ENCODE results near the gene CCDC47. TPM values are rescaled to one million over a fixed set of nuclear protein-coding genes. Genes with fewer than 3 reads are reported as not detected.
A peak's percentile ranks its signal among the peaks of the same experiment; 100 is the strongest.

CCDC47 gene
- total and polyA plus RNA-seq, 2 of the 13 experiments (the other 11 are each of a cell fraction or from before 2014, with no cell fraction given) = 59.3 to 99.5 TPM

GRCh38 chr17:63698886-63699637 lies 74.3 kb downstream of the CCDC47 start:
- Histone ChIP-seq H3K9me3 (ENCODE audit: low read length) (no peaks in the 10 kb centered on the region), H3K4me2 (ENCODE audit: low read depth, low read length) (peak overlapping the region; percentile 75), H3K79me2 (ENCODE audit: insufficient read depth, low read length) (no peaks in the 10 kb centered on the region), H3K36me3 (replicated peaks in 1 of 2; ENCODE audit: control insufficient read depth in 1 of 2, insufficient read depth in 2 of 2, low read length in 2 of 2) (peaks cover under 1 to 3% of the 10 kb centered on the region in 2 experiments; a peak in 2 of 5 replicates), H3K27me3 (ENCODE audit: control insufficient read depth in 1 of 2, insufficient read depth in 2 of 2, low read length in 2 of 2) (no peaks in the 10 kb centered on the region), H2AFZ (ENCODE audit: low read length) (no peak overlapping the region), H3K9ac (ENCODE audit: insufficient read depth, low read depth, low read length) (peak overlapping the region; percentile 48; the same call in 1 of the 2 replicates), H3K27ac (ENCODE audit: extremely low read length, insufficient read depth, low read length) (no peak overlapping the region), H3K4me3 (replicated peaks in 1 of 3; ENCODE audit: insufficient read depth in 1 of 3, low read depth in 2 of 3, low read length in 3 of 3) (peak overlapping the region; percentile 67 to 77 (median 71); a peak in 5 of 6 replicates), H4K20me1 (ENCODE audit: insufficient read depth, low read length) (no peaks in the 10 kb centered on the region), H3K4me1 (ENCODE audit: insufficient read depth, low read length) (peaks cover 18% of the 10 kb centered on the region)
- in situ Hi-C loops (cut with HindIII; ENCODE audit: extremely low pct_ligation_motif_present, low pct_unique_long_range_greater_than_20kb) = loop anchor here (10.0 kb wide), 1 partner anchor 274 kb away; no protein-coding TSS in a partner anchor
- ChIA-PET POLR2A (interaction anchor here (0.6 to 1.5 kb wide), 4 partner anchors 43 to 144 kb away, joined by 3 to 4 read pairs (median 4); partner anchors contain the start of gene CCDC47), CTCF (ENCODE audit: low intra/inter-chr PET ratio, low total read pairs) (interaction anchor here (1.7 kb wide), 1 partner anchor 158 kb away, joined by 4 read pairs; no protein-coding TSS in a partner anchor)
- 32% methylated on average over 21 of the region's 45 CpGs for WGBS (ENCODE audit: low lambda C conversion rate)
- intact Hi-C loops (cut with micrococcal nuclease; ENCODE audit: unreplicated experiment) = loop anchor here (5.0 kb wide), 1 partner anchor 277 kb away; no protein-coding TSS in a partner anchor
- no TSS peak for BruUV-seq (replicated peaks)
- FAIRE-seq (no peak), DNase-seq (ENCODE audit: low spot score) (peak; percentile 46), ATAC-seq (peak; percentile 45)
- TF ChIP-seq BATF2 (CRISPR knock-in tag; IDR thresholded peaks at IDR 0.05) (no peak), ZNF639 (CRISPR knock-in tag; conservative IDR thresholded peaks at IDR 0.05) (no peak), ZNF274 (CRISPR knock-in tag; IDR thresholded peaks at IDR 0.05) (peak; percentile 73), ZGPAT (CRISPR knock-in tag; IDR thresholded peaks at IDR 0.05) (peak; percentile 60; the same call in 1 of the 2 replicates), DBP (CRISPR knock-in tag; IDR thresholded peaks at IDR 0.05; ENCODE audit: not compliant biosample characterization) (no peak), ZSCAN5A (CRISPR knock-in tag; IDR thresholded peaks at IDR 0.05; ENCODE audit: borderline replicate concordance) (no peak), SALL1 (CRISPR knock-in tag; IDR thresholded peaks at IDR 0.05) (peak; percentile 13; the same call in 1 of the 2 replicates), NFYB (CRISPR knock-in tag; IDR thresholded peaks at IDR 0.05) (no peak), ZNF280B (CRISPR knock-in tag; IDR thresholded peaks at IDR 0.05; ENCODE audit: borderline replicate concordance) (0 out of 2 replicates have a peak, but pooled peaks have one; percentile 27), ZNF451 (CRISPR knock-in tag; IDR thresholded peaks at IDR 0.05) (no peak), TERF1 (CRISPR knock-in tag; IDR thresholded peaks at IDR 0.05) (no peak)
